ENCODE measurements around the gene PTH2. TPM values are rescaled to one million over a fixed set of nuclear protein-coding genes. Genes with fewer than 3 reads are reported as not detected.

PTH2 gene
- total and polyA plus RNA-seq, 2 donors (not counting 3 experiments of a cell fraction or from before 2014, with no cell fraction given), result not detected

DNA sequence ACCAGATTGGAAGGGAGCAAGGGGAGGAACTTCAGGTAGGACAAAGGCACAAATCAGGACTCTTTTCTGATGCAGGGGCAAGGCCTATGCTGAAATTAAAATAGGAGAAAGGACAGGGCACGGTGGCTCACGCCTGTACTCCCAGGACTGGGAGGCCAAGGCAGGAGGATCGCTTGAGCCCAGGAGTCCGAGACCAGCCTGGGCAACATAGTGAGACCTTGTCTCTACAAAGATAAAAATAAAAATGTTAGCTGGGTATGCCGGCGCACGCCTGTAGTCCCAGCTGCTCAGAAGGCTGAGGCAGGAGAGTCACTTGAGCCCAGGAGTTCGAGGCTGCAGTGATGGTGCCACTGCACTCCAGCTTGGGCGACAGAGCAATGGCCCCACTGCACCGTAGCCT lies 12.4 kb upstream of the PTH2 start:
- DNase-seq (ENCODE audit: low read depth, low spot score), result no peak
- no peaks in the 10 kb centered on the region for H4K20me1 ChIP-seq (replicated peaks; ENCODE audit: control insufficient read depth, extremely low read depth, insufficient read depth, low read length)
- TF ChIP-seq GATA2 (IDR thresholded peaks at IDR 0.05; ENCODE audit: insufficient read depth, insufficient read length, low read depth, low read length) (no peak), EZH2 (IDR thresholded peaks at IDR 0.05; ENCODE audit: borderline replicate concordance, low read depth, low read length, severe bottlenecking) (no peak), POLR2A (IDR thresholded peaks at IDR 0.05; ENCODE audit: low read depth, low read length) (no peak), JUN (IDR thresholded peaks at IDR 0.05; ENCODE audit: borderline replicate concordance, insufficient read depth, insufficient read length, low read depth) (no peak), FOS (IDR thresholded peaks at IDR 0.05; ENCODE audit: borderline replicate concordance, insufficient read depth, low read length) (no peak), POLR2AphosphoS5 (IDR thresholded peaks at IDR 0.05; ENCODE audit: insufficient read depth, low read depth, low read length) (no peak), MYC (IDR thresholded peaks at IDR 0.05; ENCODE audit: low read depth, low read length) (no peak)
- TF ChIP-seq, protein P1, sequence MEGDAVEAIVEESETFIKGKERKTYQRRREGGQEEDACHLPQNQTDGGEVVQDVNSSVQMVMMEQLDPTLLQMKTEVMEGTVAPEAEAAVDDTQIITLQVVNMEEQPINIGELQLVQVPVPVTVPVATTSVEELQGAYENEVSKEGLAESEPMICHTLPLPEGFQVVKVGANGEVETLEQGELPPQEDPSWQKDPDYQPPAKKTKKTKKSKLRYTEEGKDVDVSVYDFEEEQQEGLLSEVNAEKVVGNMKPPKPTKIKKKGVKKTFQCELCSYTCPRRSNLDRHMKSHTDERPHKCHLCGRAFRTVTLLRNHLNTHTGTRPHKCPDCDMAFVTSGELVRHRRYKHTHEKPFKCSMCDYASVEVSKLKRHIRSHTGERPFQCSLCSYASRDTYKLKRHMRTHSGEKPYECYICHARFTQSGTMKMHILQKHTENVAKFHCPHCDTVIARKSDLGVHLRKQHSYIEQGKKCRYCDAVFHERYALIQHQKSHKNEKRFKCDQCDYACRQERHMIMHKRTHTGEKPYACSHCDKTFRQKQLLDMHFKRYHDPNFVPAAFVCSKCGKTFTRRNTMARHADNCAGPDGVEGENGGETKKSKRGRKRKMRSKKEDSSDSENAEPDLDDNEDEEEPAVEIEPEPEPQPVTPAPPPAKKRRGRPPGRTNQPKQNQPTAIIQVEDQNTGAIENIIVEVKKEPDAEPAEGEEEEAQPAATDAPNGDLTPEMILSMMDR (IDR thresholded peaks at IDR 0.05; ENCODE audit: extremely low read depth in 1 of 2, insufficient read depth in 1 of 2, low read depth in 1 of 2, low read length in 2 of 2), result no peak
- TF ChIP-seq, protein P2, sequence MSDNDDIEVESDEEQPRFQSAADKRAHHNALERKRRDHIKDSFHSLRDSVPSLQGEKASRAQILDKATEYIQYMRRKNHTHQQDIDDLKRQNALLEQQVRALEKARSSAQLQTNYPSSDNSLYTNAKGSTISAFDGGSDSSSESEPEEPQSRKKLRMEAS (IDR thresholded peaks at IDR 0.05; ENCODE audit: insufficient read depth, insufficient read length), result no peak
- intact Hi-C loops (cut with micrococcal nuclease), result no loop called here
- H3K9me1 ChIP-seq (replicated peaks; ENCODE audit: control insufficient read depth, extremely low read depth, insufficient read depth, low read length), result no peaks in the 10 kb centered on the region
- H3K27me3 ChIP-seq (ENCODE audit: control insufficient read depth in 2 of 2, insufficient read depth in 2 of 2, low read length in 2 of 2), result peaks cover 78% of the 10 kb centered on the region in 2 experiments
- POLR2A ChIA-PET, result no interaction called here
- no peaks in the 10 kb centered on the region for H3K79me2 ChIP-seq (ENCODE audit: control insufficient read depth, insufficient read depth, low read length)
- no peak overlapping the region for H3K27ac ChIP-seq (ENCODE audit: insufficient read depth, low read depth, low read length)
- H3K4me2 ChIP-seq (ENCODE audit: insufficient read depth, low read length), result no peak overlapping the region
- no TSS peak for BruUV-seq (replicated peaks)
- H2AFZ ChIP-seq (ENCODE audit: low read depth, low read length), result no peak overlapping the region
- no peaks in the 10 kb centered on the region for H3K9me3 ChIP-seq (replicated peaks; ENCODE audit: control insufficient read depth, insufficient read depth, low read length)
- H3K4me3 ChIP-seq (replicated peaks in 1 of 3; ENCODE audit: insufficient read depth in 1 of 3, low read depth in 1 of 3, low read length in 3 of 3), result no peak overlapping the region
- no peak for FAIRE-seq
- no peaks in the 10 kb centered on the region for H3K36me3 ChIP-seq (ENCODE audit: control insufficient read depth in 2 of 2, extremely low read depth in 1 of 2, insufficient read depth in 2 of 2, low read length in 2 of 2)
- dilution Hi-C loops (cut with MboI; ENCODE audit: extremely low pct_ligation_motif_present, low sequenced_read_pairs), result no loop called here
- CTCF ChIA-PET, result interaction anchor here (1.2 kb wide), 2 partner anchors 17 to 19 kb away, joined by 3 read pairs; no protein-coding TSS in a partner anchor
- H3K9ac ChIP-seq (replicated peaks; ENCODE audit: extremely low read depth, insufficient read depth, low read length), result no peak overlapping the region
- peaks cover 3% of the 10 kb centered on the region for H3K4me1 ChIP-seq (ENCODE audit: control insufficient read depth, extremely low read depth, insufficient read depth, low read length)
